Measurements from ENCODE around the gene YARS2. TPM values are rescaled to one million over a fixed set of nuclear protein-coding genes. Genes with fewer than 3 reads are reported as not detected.
A peak's percentile ranks its signal among the peaks of the same experiment; 100 is the strongest.

The YARS2 gene
- 10 to 100 TPM; 14.1 to 28.0 TPM for total RNA-seq

- peak within 1 kb of the TSS; percentile 92 for H3K4me3 ChIP-seq
- no peaks in the 10 kb centered on the region for H3K4me1 ChIP-seq
- intact Hi-C loops (cut with DNase I), result loop anchor here (5.0 kb wide), 1 partner anchor 1266 kb away; the partner anchor contains the start of gene ALG10
- peak within 1 kb of the TSS; percentile 95 for H3K27ac ChIP-seq
- H3K36me3 ChIP-seq, result peaks cover 4% of the 10 kb centered on the region
- H3K9me3 ChIP-seq, result no peaks in the 10 kb centered on the region
- H3K27me3 ChIP-seq, result no peaks in the 10 kb centered on the region
- TF ChIP-seq, protein P1, sequence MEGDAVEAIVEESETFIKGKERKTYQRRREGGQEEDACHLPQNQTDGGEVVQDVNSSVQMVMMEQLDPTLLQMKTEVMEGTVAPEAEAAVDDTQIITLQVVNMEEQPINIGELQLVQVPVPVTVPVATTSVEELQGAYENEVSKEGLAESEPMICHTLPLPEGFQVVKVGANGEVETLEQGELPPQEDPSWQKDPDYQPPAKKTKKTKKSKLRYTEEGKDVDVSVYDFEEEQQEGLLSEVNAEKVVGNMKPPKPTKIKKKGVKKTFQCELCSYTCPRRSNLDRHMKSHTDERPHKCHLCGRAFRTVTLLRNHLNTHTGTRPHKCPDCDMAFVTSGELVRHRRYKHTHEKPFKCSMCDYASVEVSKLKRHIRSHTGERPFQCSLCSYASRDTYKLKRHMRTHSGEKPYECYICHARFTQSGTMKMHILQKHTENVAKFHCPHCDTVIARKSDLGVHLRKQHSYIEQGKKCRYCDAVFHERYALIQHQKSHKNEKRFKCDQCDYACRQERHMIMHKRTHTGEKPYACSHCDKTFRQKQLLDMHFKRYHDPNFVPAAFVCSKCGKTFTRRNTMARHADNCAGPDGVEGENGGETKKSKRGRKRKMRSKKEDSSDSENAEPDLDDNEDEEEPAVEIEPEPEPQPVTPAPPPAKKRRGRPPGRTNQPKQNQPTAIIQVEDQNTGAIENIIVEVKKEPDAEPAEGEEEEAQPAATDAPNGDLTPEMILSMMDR (IDR thresholded peaks at IDR 0.05), result peak; percentile 78
- peak; percentile 97 for DNase-seq
- peak within 1 kb of the TSS; percentile 76 to 79 for H3K9ac ChIP-seq (ENCODE audit: low read depth in 2 of 2, low read length in 2 of 2)
These were observed at the start of gene YARS2 for GRCh38 chr12:32755654-32756475. Gene YARS2 (minus strand): TSS chr12:32755897. CDS start chr12:32755874, 23 bp downstream.

GRCh38 chr12:32804301-32804700 lies 48.6 kb upstream of the YARS2 start:
- Histone ChIP-seq H3K36me3 (no peaks in the 10 kb centered on the region), H3K27me3 (no peaks in the 10 kb centered on the region), H3K4me3 (no peak overlapping the region), H3K27ac (no peak overlapping the region), H3K4me1 (no peaks in the 10 kb centered on the region), H3K9me3 (no peaks in the 10 kb centered on the region), H3K9ac (ENCODE audit: low read depth in 2 of 2, low read length in 2 of 2) (no peak overlapping the region)
- no peak for DNase-seq
- TF ChIP-seq, protein P1 (IDR thresholded peaks at IDR 0.05), result no peak
- intact Hi-C loops (cut with DNase I), result no loop called here

- Histone ChIP-seq H3K9me3 (no peaks in the 10 kb centered on the region), H3K4me1 (no peaks in the 10 kb centered on the region), H3K27ac (no peak overlapping the region), H3K9ac (ENCODE audit: low read depth in 2 of 2, low read length in 2 of 2) (no peak overlapping the region), H3K36me3 (no peaks in the 10 kb centered on the region), H3K4me3 (no peak overlapping the region), H3K27me3 (no peaks in the 10 kb centered on the region)
- no peak for DNase-seq
- TF ChIP-seq, protein P1 (IDR thresholded peaks at IDR 0.05), result no peak
- intact Hi-C loops (cut with DNase I), result no loop called here
These were observed 45.7 kb upstream of the YARS2 start for GRCh38 chr12:32801269-32801980.

- no peak overlapping the region for H3K4me3 ChIP-seq
- TF ChIP-seq, protein P1 (IDR thresholded peaks at IDR 0.05), result no peak
- no peaks in the 10 kb centered on the region for H3K9me3 ChIP-seq
- no peak for DNase-seq
- no peak overlapping the region for H3K9ac ChIP-seq (ENCODE audit: low read depth in 2 of 2, low read length in 2 of 2)
- no peaks in the 10 kb centered on the region for H3K36me3 ChIP-seq
- H3K4me1 ChIP-seq, result no peaks in the 10 kb centered on the region
- H3K27ac ChIP-seq, result no peak overlapping the region
- no peaks in the 10 kb centered on the region for H3K27me3 ChIP-seq
- intact Hi-C loops (cut with DNase I), result no loop called here
These were observed 38.6 kb upstream of the YARS2 start for GRCh38 chr12:32794281-32794680.

- Histone ChIP-seq H3K4me1 (no peaks in the 10 kb centered on the region), H3K9ac (ENCODE audit: low read depth in 2 of 2, low read length in 2 of 2) (no peak overlapping the region), H3K36me3 (no peaks in the 10 kb centered on the region), H3K27ac (no peak overlapping the region), H3K27me3 (no peaks in the 10 kb centered on the region), H3K4me3 (no peak overlapping the region), H3K9me3 (no peaks in the 10 kb centered on the region)
- TF ChIP-seq, protein P1 (IDR thresholded peaks at IDR 0.05), result no peak
- intact Hi-C loops (cut with DNase I), result no loop called here
- DNase-seq, result no peak
These were observed 34.2 kb upstream of the YARS2 start for GRCh38 chr12:32789916-32790315.

All from colonic mucosa (tissue), 4 donors.